Suprapubic skin (tissue), 4 donors: ENCODE results near the gene GALK2. TPM values are rescaled to one million over a fixed set of nuclear protein-coding genes. Genes with fewer than 3 reads are reported as not detected.

Source experiments
- DNase-seq, 2 donors: peaks; one replicate each; pipeline ENCODE4 v3.0.0-alpha.2; 2019; ENCODE audit warnings: low spot score in 2 of 2
- H3K27ac ChIP-seq: fragments of 200-600 bp; sonication (generic); one replicate; pipeline ENCODE4 v1.5.1; 2019
- H3K27me3 ChIP-seq: fragments of 200-600 bp; sonication (generic); one replicate; pipeline ENCODE4 v1.5.1; 2019
- H3K36me3 ChIP-seq: fragments of 200-600 bp; sonication (generic); one replicate; pipeline ENCODE4 v1.5.1; 2019
- H3K4me1 ChIP-seq: fragments of 200-600 bp; sonication (generic); one replicate; pipeline ENCODE4 v1.5.1; 2019
- H3K4me3 ChIP-seq: fragments of 200-600 bp; sonication (generic); one replicate; pipeline ENCODE4 v1.5.1; 2019; ENCODE audit warnings: mild to moderate bottlenecking
- H3K9me3 ChIP-seq: fragments of 200-600 bp; sonication (generic); one replicate; pipeline ENCODE4 v1.5.1; 2019
- CTCF ChIP-seq, 2 donors: fragments of 200-600 bp in 1 of 2; fragments of 450-650 bp in 1 of 2; sonication (generic) in 1 of 2; IDR thresholded peaks; one replicate each; pipeline ENCODE4 v1.5.1; 2016 to 2019; ENCODE audit warnings: antibody characterized with exemption in 2 of 2, mild to moderate bottlenecking in 1 of 2, moderate library complexity in 1 of 2
- EP300 ChIP-seq: sonication (generic); formaldehyde crosslinking; IDR thresholded peaks from one replicate; pipeline ENCODE4 v1.6.1; 2017; ENCODE audit warnings: antibody characterized with exemption
- POLR2A ChIP-seq, 2 donors: fragments of 450-650 bp; IDR thresholded peaks; one replicate each; pipeline ENCODE4 v1.6.1; 2017; ENCODE audit warnings: antibody characterized with exemption in 2 of 2, mild to moderate bottlenecking in 2 of 2, moderate library complexity in 2 of 2
- POLR2AphosphoS5 ChIP-seq, 3 donors: sonication (generic); formaldehyde crosslinking; IDR thresholded peaks; one replicate each; pipeline ENCODE4 v1.6.1; 2017; ENCODE audit warnings: antibody characterized with exemption in 3 of 3
- WGBS: methylation state at CpG from one replicate; pipeline ENCODE4 v1.1.5; 2018; 5-methylcytosine and 5-hydroxymethylcytosine counted together
- total RNA-seq, 4 donors: library from RNA; depleted of rRNA; stranded (reverse); fragments of >200 nt; gene quantifications; one replicate each; pipeline ENCODE4 v1.1.0, GENCODE V29; 2016

The GALK2 gene
- total RNA-seq, 4 donors from 2014 or later = 23.3 to 35.2 (median 33.8) TPM

GRCh38 chr15:49154359-49154758, 15.7 kb upstream of the GALK2 start:
- Histone ChIP-seq H3K4me3 (peak overlapping the region; percentile 99), H3K36me3 (no peaks in the 10 kb centered on the region), H3K9me3 (no peaks in the 10 kb centered on the region), H3K4me1 (peaks cover 36% of the 10 kb centered on the region), H3K27me3 (no peaks in the 10 kb centered on the region), H3K27ac (peak overlapping the region; percentile 89)
- TF ChIP-seq POLR2A (IDR thresholded peaks at IDR 0.05) (no peak), EP300 (no peak), POLR2AphosphoS5 (IDR thresholded peaks at IDR 0.05) (no peak), CTCF (IDR thresholded peaks at IDR 0.05) (no peak)
- DNase-seq = no peak
- WGBS = 18% methylated on average over 8 of the region's 8 CpGs

- no peak for DNase-seq
- no peaks in the 10 kb centered on the region for H3K36me3 ChIP-seq
Observed at GRCh38 chr15:49154799-49155109, 15.3 kb upstream of the GALK2 start.

GRCh38 chr15:49155110-49155833, 14.8 kb upstream of the GALK2 start, which contains the start of gene COPS2:
Gene COPS2, minus strand, starts transcription at chr15:49155599. Its CDS starts 21 bp downstream, at chr15:49155578.
- Histone ChIP-seq H3K4me1 (peaks cover 36% of the 10 kb centered on the region), H3K4me3 (peak within 1 kb of the TSS; percentile 99), H3K27ac (peak within 1 kb of the TSS; percentile 89), H3K27me3 (no peaks in the 10 kb centered on the region), H3K36me3 (no peaks in the 10 kb centered on the region), H3K9me3 (no peaks in the 10 kb centered on the region)
- DNase-seq = peak; percentile 95 to 96
- 0% methylated on average over 15 of the region's 46 CpGs for WGBS
- peak in 1 of 2 donors; percentile 65 for TF ChIP-seq POLR2A (IDR thresholded peaks at IDR 0.05)
- TF ChIP-seq EP300 = no peak
- no peak for TF ChIP-seq CTCF (IDR thresholded peaks at IDR 0.05)
- peak in 2 of 3 donors; percentile 58 to 88 for TF ChIP-seq POLR2AphosphoS5 (IDR thresholded peaks at IDR 0.05)

More at GRCh38 chr15:49154799-49155109, 15.3 kb upstream of the GALK2 start:
- Histone ChIP-seq H3K9me3 (no peaks in the 10 kb centered on the region), H3K4me1 (peaks cover 36% of the 10 kb centered on the region), H3K4me3 (peak overlapping the region; percentile 99), H3K27ac (peak overlapping the region; percentile 89), H3K27me3 (no peaks in the 10 kb centered on the region)
- 0% methylated on average over 7 of the region's 7 CpGs for WGBS
- no peak for TF ChIP-seq EP300

- Histone ChIP-seq H3K27me3 (no peaks in the 10 kb centered on the region), H3K4me3 (peak overlapping the region; percentile 99), H3K9me3 (no peaks in the 10 kb centered on the region), H3K4me1 (peaks cover 36% of the 10 kb centered on the region), H3K27ac (peak overlapping the region; percentile 89), H3K36me3 (no peaks in the 10 kb centered on the region)
- no peak for DNase-seq
- TF ChIP-seq CTCF (IDR thresholded peaks at IDR 0.05) (no peak), EP300 (no peak), POLR2A (IDR thresholded peaks at IDR 0.05) (no peak), POLR2AphosphoS5 (IDR thresholded peaks at IDR 0.05) (no peak)
- under 1% methylated on average over 17 of the region's 26 CpGs for WGBS
Observed at GRCh38 chr15:49155834-49156627, 14.0 kb upstream of the GALK2 start.

GRCh38 chr15:49163678-49164077, 6.4 kb upstream of the GALK2 start:
- Histone ChIP-seq H3K36me3 (no peaks in the 10 kb centered on the region), H3K27me3 (no peaks in the 10 kb centered on the region), H3K4me1 (no peaks in the 10 kb centered on the region), H3K27ac (no peak overlapping the region), H3K9me3 (no peaks in the 10 kb centered on the region), H3K4me3 (no peak overlapping the region)
- TF ChIP-seq POLR2A (IDR thresholded peaks at IDR 0.05) (no peak), POLR2AphosphoS5 (IDR thresholded peaks at IDR 0.05) (no peak), EP300 (no peak), CTCF (IDR thresholded peaks at IDR 0.05) (no peak)
- 54% methylated on average over 1 of the region's 1 CpG for WGBS
- DNase-seq = no peak
